NCI-H1417 treated with DMSO at 0.1 percent for 48 hours (cell line): ENCODE measurements around the gene ICAM1.
"Not testable (repeated sequence)": the region's sequence is repeated elsewhere in the genome, so short reads cannot be mapped to it uniquely, and the experiment has no call there.

Experiments used
- DNase-seq: peaks from one replicate; lab custom pipeline; 2025; lab: John Stamatoyannopoulos, UW

The ICAM1 gene

DNA sequence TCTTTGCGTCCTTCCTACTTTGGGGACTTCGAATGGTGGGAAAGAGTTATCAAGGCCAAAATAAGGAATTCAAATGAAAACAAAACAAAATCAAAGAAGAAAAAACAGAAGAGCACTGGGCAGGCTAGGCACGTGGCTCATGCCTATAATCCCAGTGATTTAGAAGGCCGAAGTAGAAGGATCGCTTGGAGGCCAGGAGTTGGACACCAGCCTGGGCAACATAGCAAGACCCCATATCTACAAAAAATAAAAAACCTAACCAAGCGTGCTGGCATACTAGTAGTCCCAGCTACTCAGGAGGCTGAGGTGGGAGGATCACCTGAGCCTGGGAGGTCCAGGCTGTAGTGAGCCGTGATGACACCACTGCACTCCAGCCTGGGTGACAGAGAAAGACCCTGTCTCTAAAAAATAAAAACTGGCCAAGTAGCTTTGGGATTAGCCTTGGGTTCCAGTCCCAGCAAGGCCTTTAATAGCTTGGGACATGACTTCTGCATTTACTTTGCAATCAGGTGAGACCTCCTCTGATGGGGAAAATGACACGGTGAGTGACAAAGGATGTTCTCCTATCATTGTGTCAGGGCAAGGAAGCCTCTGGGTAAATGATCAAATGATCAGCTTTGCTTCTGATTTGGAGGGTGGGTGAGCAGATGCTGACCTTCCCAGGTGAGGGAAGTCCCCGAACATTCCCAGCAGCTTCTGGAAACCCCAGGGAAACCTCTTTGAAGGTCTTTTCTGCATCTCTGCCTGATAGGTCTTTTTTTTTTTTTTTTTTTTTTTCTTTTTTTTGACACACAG is 7.1 kb downstream of the ICAM1 start:
- DNase-seq: no peak

DNA sequence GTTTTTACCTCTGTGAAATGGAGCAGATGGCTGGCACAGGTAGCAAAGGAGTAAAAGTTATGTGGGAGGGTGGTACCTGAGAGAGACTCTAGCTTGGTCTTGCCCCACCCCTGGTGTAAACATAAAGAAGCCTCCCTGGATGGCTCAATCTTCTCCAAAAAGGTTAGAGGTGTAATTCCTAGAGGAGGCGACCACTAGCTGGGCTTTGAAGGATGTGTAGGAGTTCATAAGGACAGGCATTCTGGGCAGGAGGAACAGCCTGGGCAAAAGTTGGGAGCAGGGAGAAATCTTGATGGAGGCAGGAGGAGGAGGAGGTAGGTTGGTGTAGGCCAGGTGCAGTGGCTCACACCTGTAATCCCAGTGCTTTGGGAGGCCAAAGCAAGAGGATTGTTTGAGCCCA is 8.0 kb downstream of the ICAM1 start:
- no peak for DNase-seq

DNA sequence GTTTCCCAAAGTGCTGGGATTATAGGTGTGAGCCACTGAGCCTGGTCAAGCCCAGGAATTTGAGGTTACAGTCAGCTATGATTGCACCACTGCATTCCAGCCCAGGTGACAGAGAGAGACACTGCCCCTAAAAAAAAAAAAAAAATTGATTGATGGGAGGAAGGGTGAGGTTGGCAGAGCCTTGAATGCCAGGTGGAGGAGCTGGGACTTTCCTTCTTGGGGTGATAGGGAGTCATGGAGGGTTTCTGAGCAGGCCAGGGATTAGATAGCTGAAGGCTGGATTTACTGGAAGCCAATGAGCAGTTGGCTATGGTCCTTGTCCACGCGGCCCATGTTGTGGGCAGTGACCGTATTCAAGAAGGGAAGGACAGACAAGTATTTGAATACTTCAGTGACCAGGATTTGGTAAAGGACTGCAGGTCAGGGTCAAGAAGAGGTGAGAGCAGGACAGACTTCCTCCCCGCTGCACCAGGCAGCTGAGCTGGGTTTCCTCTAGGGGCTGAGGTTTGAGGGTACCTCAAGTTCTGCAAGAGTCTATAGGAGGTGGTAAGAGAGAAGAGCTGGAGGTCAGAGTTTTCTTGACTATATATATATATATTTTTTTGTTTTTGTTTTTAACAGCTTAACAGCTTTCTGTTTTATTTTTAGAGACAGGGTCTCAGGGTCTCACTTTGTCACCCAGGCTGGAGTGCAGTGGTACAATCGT is 9.0 kb downstream of the ICAM1 start:
- DNase-seq: no peak

DNA sequence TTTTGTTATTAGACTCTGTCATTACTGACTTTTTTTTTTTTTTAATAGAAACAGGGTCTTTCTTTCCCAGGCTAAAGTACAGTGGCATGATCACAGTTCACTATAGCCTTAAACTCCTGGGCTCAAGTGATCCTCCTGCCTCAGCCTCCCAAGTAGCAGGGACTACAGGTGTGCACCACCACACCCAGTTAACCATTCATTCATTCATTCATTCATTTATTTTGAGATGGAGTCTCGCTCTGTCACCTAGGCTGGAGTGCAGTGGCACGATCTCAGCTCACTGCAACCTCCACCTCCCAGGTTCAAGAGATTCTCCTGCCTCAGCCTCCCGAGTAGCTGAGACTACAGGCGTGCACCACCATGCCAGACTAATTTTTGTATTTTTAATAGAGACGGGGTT is 11.1 kb downstream of the ICAM1 start:
- not testable (repeated sequence) for DNase-seq

DNA sequence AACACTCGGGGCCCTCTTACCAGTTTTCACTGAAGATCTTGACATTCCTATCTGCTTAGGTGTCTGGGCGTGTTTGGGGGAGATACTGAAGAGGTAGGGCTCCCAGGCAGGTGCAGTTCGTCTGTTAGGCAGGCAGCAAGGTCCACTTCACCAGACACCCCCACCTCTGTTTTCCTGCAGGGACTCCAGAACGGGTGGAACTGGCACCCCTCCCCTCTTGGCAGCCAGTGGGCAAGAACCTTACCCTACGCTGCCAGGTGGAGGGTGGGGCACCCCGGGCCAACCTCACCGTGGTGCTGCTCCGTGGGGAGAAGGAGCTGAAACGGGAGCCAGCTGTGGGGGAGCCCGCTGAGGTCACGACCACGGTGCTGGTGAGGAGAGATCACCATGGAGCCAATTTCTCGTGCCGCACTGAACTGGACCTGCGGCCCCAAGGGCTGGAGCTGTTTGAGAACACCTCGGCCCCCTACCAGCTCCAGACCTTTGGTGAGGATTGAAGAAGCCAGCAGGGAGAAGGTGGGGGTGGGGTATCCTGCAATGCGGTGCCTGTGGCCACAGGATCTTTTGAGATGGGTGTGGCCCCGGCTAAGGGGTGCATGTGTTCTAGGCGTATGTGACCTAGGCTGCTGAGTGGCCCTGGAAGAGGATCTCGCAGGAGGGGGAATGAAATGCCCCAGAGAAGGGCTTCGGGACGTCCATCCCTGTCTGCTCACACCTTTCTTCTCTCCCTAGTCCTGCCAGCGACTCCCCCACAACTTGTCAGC is 12.6 kb downstream of the ICAM1 start:
- DNase-seq: no peak

DNA sequence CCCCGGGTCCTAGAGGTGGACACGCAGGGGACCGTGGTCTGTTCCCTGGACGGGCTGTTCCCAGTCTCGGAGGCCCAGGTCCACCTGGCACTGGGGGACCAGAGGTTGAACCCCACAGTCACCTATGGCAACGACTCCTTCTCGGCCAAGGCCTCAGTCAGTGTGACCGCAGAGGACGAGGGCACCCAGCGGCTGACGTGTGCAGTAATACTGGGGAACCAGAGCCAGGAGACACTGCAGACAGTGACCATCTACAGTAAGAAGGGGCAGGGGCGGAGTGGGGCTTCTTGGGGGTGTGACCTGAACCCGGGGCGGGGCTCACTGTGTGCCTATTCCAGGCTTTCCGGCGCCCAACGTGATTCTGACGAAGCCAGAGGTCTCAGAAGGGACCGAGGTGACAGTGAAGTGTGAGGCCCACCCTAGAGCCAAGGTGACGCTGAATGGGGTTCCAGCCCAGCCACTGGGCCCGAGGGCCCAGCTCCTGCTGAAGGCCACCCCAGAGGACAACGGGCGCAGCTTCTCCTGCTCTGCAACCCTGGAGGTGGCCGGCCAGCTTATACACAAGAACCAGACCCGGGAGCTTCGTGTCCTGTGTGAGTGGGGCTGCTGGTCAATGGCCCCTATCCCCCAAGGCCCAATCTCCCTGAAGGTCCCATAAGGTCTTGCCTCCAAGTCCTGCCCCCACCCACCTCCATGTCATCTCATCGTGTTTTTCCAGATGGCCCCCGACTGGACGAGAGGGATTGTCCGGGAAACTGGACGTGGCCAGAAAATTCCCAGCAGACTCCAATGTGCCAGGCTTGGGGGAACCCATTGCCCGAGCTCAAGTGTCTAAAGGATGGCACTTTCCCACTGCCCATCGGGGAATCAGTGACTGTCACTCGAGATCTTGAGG is 13.4 kb downstream of the ICAM1 start:
- DNase-seq: no peak

DNA sequence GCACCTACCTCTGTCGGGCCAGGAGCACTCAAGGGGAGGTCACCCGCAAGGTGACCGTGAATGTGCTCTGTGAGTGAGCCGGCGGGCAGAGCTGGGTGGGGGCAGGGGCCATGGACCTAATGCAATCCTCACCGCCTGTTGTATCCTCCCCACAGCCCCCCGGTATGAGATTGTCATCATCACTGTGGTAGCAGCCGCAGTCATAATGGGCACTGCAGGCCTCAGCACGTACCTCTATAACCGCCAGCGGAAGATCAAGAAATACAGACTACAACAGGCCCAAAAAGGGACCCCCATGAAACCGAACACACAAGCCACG is 14.0 kb downstream of the ICAM1 start:
- DNase-seq: no peak

DNA sequence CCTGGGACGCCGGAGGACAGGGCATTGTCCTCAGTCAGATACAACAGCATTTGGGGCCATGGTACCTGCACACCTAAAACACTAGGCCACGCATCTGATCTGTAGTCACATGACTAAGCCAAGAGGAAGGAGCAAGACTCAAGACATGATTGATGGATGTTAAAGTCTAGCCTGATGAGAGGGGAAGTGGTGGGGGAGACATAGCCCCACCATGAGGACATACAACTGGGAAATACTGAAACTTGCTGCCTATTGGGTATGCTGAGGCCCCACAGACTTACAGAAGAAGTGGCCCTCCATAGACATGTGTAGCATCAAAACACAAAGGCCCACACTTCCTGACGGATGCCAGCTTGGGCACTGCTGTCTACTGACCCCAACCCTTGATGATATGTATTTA is 14.5 kb downstream of the ICAM1 start:
- DNase-seq: no peak

DNA sequence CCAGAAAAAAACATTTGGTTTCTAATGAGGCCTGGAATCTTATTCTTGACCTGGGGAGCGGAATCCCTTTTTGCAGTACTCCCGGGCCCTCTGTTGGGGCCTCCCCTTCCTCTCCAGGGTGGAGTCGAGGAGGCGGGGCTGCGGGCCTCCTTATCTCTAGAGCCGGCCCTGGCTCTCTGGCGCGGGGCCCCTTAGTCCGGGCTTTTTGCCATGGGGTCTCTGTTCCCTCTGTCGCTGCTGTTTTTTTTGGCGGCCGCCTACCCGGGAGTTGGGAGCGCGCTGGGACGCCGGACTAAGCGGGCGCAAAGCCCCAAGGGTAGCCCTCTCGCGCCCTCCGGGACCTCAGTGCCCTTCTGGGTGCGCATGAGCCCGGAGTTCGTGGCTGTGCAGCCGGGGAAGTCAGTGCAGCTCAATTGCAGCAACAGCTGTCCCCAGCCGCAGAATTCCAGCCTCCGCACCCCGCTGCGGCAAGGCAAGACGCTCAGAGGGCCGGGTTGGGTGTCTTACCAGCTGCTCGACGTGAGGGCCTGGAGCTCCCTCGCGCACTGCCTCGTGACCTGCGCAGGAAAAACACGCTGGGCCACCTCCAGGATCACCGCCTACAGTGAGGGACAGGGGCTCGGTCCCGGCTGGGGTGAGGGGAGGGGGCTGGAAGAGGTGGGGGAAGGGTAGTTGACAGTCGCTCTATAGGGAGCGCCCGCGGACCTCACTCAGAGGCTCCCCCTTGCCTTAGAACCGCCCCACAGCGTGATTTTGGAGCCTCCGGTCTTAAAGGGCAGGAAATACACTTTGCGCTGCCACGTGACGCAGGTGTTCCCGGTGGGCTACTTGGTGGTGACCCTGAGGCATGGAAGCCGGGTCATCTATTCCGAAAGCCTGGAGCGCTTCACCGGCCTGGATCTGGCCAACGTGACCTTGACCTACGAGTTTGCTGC is 16.1 kb downstream of the ICAM1 start, which contains the start of gene ICAM4:
ICAM4 (plus strand) TSS at position 153 of the 935 bp plus-strand sequence; CDS start at position 211, 58 bp downstream.
- no peak for DNase-seq

DNA sequence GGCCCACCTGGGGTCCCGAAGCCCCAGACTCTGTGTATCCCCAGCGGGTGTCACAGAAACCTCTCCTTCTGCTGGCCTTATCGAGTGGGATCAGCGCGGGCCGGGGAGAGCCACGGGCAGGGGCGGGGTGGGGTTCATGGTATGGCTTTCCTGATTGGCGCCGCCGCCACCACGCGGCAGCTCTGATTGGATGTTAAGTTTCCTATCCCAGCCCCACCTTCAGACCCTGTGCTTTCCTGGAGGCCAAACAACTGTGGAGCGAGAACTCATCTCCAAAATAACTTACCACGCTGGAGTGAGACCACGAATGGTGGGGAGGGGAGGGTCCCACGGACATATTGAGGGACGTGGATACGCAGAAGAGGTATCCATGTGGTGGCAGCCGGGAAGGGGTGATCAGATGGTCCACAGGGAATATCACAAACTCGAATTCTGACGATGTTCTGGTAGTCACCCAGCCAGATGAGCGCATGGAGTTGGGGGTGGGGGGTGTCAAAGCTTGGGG is 17.8 kb downstream of the ICAM1 start:
- DNase-seq: no peak

DNA sequence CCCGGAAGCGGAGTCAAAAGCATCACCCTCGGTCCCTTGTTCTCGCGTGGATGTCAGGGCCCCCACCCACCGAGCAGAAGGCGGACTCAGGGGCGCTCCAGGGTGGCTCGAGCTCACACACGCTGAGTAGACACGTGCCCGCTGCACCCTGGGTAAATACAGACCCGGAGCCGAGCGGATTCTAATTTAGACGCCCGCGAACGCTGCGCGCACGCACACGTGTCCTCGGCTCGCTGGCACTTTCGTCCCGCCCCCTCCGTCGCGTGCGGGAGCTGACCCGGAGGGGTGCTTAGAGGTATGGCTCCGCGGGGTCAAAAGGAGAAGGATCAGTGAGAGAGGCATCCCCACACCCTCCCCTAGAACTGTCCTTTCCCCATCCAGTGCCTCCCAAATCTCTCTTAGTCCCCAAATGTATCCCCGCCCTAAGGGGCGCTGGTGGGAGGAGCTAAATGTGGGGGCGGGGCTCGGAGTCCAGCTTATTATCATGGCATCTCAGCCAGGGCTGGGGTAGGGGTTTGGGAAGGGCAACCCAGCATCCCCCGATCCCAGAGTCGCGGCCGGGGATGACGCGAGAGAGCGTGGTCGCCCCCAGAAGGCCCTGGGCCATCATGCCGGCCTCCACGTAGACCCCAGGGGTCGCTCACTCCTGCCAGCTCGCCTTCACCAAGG is 18.4 kb downstream of the ICAM1 start:
- peak; percentile 39 for DNase-seq

DNA sequence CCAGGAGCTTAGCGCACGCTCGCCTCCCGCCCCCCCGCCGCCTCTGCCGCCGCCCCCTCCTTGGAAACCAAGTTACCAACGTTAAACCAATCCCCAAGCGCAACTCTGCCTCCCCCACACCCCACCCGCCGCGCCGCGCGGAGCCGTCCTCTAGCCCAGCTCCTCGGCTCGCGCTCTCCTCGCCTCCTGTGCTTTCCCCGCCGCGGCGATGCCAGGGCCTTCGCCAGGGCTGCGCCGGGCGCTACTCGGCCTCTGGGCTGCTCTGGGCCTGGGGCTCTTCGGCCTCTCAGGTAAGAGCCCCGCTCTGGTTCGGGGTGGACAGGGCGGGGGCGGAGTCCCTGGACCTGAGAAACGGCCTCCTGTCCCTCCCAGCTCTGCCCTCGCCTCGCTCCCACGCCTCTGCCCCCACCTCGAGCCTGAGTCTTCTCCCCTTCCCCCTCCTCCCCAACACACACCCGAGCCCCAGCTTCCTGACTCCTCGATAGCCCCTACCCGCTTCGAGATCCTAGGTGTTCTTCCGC is 19.0 kb downstream of the ICAM1 start, which contains the start of gene ICAM5:
ICAM5 (plus strand) TSS at position 117 of the 521 bp plus-strand sequence; CDS start at position 209, 92 bp downstream.
- DNase-seq: no peak

DNA sequence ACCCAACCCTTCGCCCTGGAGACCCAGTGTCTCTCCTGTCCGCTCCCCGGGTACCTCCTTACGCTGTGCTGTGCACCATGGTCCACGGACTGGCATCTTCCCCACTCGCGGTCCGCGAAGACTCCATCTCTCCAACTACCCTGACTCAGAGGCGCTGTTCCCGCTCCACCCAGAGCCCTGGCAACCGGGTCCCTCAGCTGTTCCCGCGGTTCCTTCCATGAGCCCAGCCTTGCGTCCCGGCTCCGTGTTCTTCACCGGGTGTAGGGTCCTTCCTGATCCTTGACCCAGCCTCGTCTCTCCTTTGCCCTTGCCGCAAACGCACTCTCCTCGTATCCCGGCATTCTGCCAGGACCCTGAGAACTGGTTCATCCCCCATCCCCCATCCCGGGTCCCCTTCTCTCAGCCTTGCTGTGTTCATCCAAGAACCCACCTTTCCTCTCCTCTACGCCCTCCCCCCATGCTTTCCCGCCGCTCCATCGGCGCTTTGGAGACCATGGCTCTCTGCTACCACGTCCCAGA is 19.5 kb downstream of the ICAM1 start:
- no peak for DNase-seq

DNA sequence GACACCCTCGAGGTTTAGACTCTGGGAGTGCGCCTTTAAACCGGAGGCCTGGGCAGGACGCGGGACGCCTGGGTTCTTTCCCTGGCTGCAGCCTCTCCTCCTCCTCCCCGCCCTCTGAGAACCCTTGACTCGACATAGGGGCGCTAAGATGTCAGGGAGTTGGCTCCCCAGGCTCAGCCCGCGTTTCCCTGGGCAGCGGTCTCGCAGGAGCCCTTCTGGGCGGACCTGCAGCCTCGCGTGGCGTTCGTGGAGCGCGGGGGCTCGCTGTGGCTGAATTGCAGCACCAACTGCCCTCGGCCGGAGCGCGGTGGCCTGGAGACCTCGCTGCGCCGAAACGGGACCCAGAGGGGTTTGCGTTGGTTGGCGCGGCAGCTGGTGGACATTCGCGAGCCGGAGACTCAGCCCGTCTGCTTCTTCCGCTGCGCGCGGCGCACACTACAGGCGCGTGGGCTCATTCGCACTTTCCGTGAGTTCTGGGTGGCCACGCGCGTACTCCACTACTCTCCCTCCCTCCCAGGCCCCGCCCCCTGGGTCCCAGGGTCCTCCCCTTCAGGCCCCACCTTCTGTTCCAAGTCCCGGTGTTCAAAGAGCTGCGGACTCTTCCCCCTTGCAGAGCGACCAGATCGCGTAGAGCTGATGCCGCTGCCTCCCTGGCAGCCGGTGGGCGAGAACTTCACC is 20.1 kb downstream of the ICAM1 start:
- DNase-seq: no peak

DNA sequence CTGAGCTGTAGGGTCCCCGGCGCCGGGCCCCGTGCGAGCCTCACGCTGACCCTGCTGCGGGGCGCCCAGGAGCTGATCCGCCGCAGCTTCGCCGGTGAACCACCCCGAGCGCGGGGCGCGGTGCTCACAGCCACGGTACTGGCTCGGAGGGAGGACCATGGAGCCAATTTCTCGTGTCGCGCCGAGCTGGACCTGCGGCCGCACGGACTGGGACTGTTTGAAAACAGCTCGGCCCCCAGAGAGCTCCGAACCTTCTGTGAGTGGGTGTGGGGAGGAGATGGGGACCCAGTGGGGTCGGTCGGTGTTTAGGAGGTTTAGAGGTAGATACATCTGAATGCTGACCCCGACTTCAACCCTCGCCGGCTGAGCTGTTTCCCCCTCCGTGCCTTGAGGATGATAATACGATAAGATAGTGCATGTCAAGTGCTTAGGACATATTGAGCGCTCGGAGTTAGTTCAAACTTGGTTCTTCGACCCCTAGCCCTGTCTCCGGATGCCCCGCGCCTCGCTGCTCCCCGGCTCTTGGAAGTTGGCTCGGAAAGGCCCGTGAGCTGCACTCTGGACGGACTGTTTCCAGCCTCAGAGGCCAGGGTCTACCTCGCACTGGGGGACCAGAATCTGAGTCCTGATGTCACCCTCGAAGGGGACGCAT is 20.8 kb downstream of the ICAM1 start:
- DNase-seq: no peak

DNA sequence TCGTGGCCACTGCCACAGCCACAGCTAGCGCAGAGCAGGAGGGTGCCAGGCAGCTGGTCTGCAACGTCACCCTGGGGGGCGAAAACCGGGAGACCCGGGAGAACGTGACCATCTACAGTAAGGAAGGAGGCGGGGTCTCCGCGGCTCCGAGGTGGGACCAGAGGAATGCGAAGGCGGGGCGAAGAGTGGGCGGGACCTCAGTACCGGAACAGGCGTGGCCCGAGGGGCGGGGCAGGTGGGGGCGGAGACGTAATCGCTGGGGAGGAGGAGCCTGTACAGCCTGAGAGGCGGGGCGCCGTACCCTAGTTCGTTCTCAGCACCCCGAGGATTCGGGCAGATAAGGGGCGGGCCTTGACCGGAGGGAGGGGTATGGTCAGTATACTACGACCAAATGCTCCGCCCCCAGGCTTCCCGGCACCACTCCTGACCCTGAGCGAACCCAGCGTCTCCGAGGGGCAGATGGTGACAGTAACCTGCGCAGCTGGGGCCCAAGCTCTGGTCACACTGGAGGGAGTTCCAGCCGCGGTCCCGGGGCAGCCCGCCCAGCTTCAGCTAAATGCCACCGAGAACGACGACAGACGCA is 21.4 kb downstream of the ICAM1 start:
- DNase-seq: no peak

DNA sequence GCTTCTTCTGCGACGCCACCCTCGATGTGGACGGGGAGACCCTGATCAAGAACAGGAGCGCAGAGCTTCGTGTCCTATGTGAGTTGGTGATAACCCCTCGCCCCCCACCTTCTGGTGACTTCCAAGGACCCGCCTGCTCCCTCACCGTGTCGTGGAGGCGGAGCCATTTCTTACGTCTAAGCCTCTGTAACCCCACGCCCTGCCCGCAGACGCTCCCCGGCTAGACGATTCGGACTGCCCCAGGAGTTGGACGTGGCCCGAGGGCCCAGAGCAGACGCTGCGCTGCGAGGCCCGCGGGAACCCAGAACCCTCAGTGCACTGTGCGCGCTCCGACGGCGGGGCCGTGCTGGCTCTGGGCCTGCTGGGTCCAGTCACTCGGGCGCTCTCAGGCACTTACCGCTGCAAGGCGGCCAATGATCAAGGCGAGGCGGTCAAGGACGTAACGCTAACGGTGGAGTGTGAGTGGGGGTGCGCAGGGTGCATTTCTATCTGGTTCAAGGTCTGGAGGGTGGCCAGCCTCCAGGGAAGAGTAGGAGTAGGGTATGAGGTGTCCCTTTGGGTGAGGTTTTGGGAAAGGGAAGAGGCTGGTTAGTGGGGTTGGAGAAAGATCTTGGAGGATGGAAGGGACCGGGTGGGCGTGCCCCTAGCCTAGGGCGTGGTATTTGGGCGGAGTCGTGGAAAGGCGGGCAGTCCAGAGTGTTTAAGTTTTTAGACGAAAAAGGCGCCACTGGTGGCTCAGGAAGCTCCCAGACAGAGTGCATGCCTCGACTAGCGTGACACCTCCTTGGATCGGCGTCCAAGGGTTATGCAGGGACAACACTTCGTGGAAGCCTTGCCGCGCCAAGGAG is 22.1 kb downstream of the ICAM1 start:
- no peak for DNase-seq
